ENCODE measurements around the gene SULF2.

Gene SULF2

GRCh38 chr20:47775841-47776240 lies 9.4 kb downstream of the SULF2 start:
- DNase-seq (ENCODE audit: low read depth), result no peak
- H3K4me3 ChIP-seq (ENCODE audit: low read depth, low read length), result no peak overlapping the region
- TF ChIP-seq CTCF (conservative IDR thresholded peaks at IDR 0.05; ENCODE audit: low read depth, low read length), result no peak

- no peak for DNase-seq (ENCODE audit: low read depth)
- no peak for TF ChIP-seq CTCF (conservative IDR thresholded peaks at IDR 0.05; ENCODE audit: low read depth, low read length)
- H3K4me3 ChIP-seq (ENCODE audit: low read depth, low read length), result no peak overlapping the region
Observed at GRCh38 chr20:47775039-47775438, 10.2 kb downstream of the SULF2 start.

GRCh38 chr20:47774131-47774777 lies 11.0 kb downstream of the SULF2 start:
- no peak for DNase-seq (ENCODE audit: low read depth)
- no peak overlapping the region for H3K4me3 ChIP-seq (ENCODE audit: low read depth, low read length)
- no peak for TF ChIP-seq CTCF (conservative IDR thresholded peaks at IDR 0.05; ENCODE audit: low read depth, low read length)

GRCh38 chr20:47773371-47773786 lies 11.9 kb downstream of the SULF2 start:
- H3K4me3 ChIP-seq (ENCODE audit: low read depth, low read length), result no peak overlapping the region
- no peak for TF ChIP-seq CTCF (conservative IDR thresholded peaks at IDR 0.05; ENCODE audit: low read depth, low read length)
- no peak for DNase-seq (ENCODE audit: low read depth)

- no peak for TF ChIP-seq CTCF (conservative IDR thresholded peaks at IDR 0.05; ENCODE audit: low read depth, low read length)
- no peak for DNase-seq (ENCODE audit: low read depth)
- H3K4me3 ChIP-seq (ENCODE audit: low read depth, low read length), result no peak overlapping the region
Observed at GRCh38 chr20:47770935-47771334, 14.3 kb downstream of the SULF2 start.

GRCh38 chr20:47768016-47768824 lies 17.1 kb downstream of the SULF2 start:
- no peak overlapping the region for H3K4me3 ChIP-seq (ENCODE audit: low read depth, low read length)
- TF ChIP-seq CTCF (conservative IDR thresholded peaks at IDR 0.05; ENCODE audit: low read depth, low read length), result no peak

More at GRCh38 chr20:47768016-47768824, 17.1 kb downstream of the SULF2 start:
- no peak for DNase-seq (ENCODE audit: low read depth)
